Measurements from ENCODE around the gene IGSF9. TPM values are rescaled to one million over a fixed set of nuclear protein-coding genes. Genes with fewer than 3 reads are reported as not detected.
A peak's percentile ranks its signal among the peaks of the same experiment; 100 is the strongest.

IGSF9 gene
- total RNA-seq, 1 donor from 2014 or later, result 8.4 TPM

DNA sequence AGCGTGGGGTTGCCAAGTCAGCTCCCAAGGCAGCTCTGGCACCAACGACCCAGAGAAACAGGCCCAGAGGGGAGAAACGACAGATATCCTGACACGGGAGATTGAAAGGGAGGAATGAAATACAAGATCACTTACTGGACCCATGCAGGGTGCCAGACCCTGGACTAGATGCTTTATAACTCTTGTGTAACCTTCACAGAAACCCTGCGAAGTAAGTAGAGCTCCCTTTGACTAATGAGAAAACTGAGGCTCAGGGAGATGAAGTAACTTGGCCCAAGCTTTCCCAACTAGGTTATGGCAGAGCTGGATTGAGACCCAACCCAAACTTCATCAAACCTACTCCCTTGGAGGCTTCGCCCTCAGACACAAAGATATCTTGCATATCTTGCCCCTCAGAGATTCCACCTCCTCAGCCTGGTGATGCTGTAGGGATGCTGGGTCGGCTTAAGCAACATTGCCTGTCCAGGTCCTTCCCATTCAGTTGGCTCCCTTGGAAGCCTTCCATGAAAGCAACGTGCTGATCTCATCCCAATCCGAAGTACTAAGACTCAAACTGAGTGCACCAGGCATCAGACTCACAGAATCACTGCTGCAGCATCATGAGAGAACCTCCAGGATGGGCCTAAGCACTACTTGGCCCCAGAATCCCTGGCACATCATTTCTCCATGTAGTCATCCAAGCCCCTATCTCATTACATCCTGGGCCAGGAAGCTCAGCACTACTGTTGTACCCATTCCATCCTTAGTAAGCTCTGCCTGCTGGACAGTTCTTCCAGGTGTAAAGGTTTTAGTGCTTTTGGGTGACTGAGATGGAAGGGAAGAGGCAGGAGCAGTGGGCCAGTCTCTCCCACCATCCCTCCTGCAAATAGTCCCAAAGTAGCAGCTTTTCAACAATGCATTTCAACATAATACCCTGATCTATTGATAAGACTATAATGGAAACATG lies 1.1 kb upstream of the IGSF9 start:
- no peak for DNase-seq

DNA sequence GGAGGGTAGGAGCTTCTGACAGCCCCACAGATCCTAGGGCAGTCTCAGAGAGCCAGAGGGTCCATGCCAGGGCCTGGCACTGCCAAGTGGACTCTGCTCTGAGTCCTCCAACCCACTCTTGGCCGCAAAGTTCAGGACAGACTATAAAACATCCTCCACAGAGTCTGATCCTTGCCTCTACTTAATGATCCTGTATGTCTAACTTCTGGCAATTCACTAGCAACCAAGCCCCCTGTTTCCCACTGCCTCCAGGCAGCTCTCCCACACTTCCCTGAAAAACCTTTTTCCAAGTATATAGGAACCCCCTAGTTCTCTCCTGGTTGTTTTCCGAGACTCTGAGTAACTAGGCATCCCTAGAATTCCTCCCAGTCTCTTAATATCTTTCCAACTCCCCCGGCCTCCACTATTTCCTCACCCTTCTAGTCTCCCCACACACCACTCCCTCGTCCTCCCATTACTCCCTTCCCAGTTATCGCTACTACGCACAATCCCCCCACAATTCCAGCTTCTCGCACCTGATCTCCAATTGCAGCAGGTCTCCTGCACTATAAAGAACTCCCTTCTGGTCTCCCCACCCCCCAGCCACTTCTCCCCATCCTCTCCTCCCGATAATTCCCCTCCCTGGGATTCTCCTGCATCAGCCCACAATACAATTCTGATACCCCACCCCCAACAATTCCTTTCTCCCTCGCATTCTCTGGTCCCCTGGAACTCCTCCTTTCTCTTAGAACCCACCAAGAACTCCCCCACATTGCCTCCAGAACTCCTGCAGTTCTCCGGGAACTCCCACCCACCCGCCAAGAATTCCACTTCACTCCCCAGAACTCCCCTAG lies 574 bp downstream of the IGSF9 start:
- DNase-seq, result no peak

DNA sequence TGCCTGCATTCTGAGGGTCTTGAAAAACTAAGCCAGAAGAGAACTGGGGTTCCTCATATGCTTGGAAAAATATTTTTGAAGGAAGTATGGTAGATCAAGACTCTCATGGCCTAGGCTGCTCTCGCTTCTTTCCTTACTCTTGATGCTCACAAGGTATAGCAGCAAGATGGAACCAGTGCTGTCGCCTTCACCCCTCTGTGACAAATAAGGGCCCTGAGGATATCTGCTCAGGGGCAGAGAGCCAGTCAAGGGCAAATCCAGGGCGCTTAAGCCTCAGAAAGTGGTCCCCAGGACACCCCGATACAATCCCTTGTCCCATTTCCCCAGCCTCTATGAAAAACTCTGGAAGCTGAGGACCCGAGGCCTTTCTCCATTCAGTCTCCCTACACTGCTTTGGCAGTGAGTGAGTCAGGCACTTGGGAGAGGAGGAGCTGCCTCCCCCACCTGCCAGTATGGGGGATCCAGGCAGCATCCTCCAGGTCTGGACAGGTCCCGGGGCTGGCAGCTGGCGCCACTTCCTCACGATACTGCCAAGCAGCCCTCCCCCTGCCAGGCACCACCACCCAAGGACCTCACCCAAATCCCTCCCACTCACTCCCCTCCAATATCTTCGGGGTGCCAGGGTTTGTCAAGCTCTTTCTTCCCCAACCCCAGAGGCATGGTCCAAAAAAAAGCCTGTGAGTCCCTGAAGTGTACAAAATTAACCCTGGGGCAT lies 1.3 kb downstream of the IGSF9 start:
- DNase-seq, result no peak

DNA sequence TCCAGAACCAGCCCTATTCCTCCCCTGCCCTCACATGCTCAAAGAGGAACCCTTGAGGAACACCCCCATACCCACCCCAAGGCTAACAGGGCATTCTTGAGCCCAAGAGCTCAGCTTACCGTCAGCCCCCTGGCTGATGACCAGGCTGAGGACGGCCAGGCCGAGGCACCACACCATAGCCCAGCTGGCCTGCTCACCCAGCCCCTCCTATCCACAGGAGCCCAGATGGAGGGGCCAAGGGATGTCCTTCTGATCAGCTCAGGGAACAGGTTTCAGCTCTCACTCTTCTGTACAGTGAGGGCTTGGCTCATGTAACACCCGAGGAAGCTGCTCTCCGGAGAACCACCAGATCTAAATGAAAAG lies 2.2 kb downstream of the IGSF9 start:
- no peak for DNase-seq

DNA sequence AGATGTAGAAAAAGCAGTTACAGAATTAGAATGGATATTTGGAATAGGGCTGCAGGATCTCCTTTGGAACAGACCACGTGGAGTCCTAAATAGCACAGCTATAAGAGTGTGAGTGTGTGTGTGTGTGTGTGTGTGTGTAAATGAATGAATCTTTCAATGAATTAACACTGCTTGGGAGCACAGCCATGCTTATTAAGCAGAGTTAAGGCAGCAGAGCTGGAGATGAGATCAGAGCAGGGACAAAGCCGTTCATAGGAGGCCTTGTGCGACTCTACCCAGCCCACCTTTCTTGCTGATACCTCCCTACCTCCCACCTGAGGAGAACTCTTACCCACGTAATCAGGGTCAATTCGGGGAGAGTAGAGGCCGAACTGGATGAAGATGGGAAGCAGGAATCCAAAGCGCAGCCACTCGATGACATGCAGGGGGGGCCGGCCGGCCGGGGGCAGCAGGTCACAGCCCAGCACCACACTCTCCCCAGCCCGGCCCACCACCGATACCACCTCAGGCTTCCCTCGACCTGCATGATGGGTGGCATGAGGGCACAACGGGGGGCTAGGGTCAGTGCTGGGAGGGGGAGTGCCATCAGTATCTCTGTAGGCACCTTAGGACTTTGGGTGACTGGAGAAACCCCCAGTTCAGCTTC lies 2.7 kb downstream of the IGSF9 start:
- no peak for DNase-seq

DNA sequence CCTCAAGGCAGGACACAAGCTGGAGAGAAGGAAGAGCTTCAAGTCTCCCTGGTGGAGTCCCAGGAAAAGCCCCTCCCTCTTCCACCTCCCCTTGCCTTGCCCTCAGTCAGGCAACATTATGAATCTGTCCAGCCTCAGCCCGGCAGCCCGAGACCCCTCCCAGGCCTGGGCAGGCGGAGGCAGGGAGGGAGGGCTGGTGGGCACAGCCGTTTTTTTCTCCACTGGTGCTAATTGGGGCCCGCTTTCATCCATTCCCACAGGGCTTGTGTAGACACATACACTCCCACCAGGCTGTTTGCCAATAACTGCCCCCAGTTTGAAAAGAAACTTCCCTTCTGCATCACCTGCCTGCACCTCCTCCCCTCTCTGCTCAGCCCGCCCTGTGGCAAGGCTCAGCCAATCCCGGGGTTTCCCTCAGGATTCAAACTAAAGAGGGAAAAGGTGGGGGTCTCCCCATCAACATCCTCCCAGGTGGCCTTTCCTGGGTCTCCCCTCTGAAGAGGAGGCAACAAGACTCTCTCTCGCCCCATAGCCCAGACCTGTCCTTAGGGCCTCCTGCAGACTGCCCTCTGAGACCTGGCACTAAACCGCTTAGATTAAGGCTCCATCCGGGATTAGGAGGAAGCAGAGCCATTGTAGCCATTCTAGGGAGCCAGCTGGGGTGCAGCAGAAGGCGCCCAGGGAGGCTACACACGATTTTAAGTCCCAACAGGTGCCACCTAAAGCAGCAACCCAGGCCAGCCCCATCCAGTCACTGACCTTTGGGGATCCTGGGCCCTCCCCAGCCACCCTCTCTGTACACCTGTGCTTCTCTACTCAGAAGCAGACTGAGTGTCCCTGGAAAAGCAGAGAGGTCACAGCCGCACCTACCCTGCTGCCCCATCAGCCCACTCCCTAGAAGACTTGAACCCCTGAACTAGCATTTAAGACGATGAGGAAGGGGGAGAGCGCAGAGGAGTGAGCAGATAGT lies 3.5 kb downstream of the IGSF9 start:
- DNase-seq, result no peak

DNA sequence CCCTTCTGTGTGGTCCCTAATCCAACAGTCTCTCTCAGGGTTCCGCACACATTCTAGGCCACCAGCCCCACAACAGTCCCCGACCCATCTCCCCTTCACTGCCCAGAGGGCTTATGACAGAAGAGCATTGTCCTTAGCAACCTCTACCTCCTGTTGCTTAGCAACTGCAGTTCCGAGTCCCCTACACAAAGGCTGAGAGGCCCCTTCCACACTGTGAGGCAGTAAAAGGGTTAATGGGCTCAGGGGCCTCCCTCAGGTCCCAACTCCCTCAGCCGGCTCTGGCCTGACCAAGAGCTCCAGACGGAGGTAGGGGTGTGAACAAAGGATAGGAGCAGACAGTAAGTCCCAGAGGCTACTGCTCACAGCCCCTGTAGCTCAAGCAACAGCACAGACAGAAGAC lies 4.3 kb downstream of the IGSF9 start:
- no peak for DNase-seq

DNA sequence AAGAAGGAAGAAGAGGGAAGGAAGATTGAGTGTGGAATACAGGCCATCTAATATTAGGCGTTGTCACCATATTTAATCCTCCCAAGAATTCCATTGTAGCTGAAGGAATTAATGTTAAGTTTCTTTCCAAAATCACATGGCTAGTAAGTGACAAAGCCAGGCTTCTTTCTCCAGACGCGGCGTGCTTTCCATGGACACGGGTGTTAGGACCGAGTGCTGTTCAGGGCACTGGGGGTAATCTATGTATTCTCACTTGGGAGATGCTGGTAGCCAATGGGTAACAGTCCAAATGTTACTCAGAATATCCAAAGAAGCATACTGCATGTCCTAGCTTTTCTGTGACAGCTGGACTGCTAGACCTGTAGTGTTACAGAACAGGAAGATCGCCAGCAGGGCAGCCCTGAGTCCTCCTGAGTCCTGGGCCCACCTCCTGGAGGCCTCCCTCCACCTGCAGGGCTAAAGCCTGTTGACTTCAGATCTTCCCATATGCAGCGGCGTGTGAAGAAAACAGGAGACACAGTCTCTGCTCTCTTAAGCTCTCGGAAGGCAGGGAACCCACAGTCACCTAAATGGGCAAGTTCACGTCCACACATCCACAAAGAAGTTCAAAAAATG lies 5.3 kb downstream of the IGSF9 start:
- no peak for DNase-seq

DNA sequence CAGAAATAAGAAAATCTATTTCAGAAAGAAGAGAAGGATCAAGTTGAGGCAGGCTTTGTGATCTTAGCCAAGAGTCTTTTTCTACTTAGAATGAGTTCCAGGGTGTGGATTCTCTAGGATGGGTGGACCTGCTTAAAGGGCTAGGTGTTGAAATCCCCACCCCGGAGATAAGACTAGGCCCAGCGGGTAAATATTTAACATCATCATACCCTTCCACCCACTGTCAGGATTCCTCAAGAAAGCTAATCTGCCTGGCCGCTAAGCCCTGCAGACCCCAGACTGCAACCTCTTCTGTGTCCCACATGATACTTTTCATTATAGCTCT lies 5.8 kb downstream of the IGSF9 start:
- DNase-seq, result no peak

DNA sequence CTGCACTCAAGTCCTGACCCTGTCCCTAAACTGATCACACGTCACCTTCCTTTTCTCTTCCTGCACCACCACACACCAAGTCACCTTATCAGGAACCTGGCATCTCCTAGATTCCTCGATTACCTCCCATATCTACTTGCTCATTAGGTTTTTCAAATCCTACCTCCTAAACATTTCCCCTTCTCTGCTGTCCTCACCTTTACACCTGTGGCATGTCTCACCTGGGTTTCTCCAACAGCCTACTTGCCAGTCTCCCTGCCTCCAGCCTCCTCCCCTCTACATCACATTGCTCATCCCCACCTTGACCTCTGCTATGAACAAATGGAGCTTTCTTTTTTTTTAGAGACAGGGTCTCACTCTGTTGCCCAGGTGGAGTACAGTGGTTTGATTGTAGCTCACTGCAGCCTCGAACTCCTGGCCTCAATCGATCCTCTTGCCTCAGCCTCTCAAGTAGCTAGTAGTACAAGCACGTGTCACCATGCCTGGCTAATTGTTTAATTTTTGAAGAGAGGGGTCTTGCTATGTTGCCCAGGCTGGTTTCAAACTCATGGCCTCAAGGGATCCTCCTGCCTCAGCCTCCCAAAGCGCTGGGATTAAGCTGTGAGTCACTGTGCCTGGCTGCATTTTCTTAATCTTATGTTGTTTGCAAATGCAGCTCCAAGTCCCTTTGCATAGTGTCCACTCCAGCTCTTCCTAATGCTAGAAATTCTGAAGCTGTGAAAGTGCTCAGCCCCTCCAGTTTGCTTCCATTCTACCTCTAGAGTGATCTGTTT lies 6.3 kb downstream of the IGSF9 start:
- no peak for DNase-seq

DNA sequence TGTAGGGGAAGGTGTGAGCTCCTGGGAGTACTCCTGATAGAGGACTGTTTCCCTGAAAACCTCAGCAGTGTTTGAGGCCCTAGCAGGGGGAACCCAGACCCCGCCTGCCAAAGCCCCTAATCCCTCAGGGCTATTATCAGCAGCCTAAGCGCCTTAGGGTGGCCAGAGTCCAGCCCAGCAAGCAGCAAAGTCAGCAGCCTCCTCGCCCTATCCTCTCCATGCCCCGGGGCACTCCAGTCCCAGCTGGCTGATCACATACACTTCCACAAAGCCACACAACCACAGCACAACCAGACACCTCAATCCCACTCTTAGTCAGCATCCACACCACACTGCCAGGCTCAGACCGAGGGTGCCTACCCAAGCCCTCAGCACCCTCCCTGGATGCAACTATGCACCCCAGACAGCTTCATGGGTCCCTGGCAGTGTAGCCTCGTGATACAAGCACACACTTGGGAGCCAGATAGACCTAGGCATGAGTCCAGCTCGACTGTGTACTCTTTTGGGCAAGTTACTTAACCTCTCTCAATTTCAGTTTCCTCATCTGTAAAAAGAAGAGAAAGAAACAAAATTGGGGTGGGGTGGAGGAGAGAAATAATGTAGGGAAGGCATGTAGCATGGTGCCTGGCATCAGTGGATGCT lies 7.1 kb downstream of the IGSF9 start:
- no peak for DNase-seq

DNA sequence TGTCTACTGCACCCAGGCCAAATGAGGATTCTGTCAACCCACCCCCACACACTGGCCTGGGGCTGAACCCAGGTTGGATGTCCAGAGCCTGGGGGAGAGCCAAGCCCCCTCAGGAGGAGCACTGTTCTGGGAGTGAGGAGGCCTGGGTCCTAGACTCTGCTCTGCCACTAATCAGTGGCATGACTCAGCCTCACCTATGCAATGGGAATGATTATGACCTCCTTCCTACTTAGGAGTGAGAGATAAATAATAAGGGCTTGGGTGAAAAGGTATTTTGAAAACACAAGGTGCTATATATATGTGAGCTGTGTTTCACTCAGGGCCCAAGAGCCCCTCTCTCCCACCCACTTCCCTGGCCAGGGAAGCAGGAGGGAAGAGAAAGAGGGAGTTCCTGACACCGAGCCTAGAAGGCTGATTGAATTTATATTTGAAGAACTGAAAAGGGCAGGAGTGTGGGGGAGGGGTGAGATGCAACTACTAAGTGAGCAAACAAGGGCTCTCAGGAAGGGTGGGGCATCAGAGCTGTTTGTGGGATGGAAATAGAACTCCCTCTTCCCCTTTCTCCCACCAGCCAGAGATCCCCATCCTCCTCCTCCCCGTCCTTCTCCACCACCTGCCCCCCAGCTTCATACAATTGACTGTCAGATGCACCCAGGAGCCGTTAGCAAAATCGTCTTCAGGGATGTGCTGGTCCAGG lies 8.2 kb downstream of the IGSF9 start:
- DNase-seq, result no peak

DNA sequence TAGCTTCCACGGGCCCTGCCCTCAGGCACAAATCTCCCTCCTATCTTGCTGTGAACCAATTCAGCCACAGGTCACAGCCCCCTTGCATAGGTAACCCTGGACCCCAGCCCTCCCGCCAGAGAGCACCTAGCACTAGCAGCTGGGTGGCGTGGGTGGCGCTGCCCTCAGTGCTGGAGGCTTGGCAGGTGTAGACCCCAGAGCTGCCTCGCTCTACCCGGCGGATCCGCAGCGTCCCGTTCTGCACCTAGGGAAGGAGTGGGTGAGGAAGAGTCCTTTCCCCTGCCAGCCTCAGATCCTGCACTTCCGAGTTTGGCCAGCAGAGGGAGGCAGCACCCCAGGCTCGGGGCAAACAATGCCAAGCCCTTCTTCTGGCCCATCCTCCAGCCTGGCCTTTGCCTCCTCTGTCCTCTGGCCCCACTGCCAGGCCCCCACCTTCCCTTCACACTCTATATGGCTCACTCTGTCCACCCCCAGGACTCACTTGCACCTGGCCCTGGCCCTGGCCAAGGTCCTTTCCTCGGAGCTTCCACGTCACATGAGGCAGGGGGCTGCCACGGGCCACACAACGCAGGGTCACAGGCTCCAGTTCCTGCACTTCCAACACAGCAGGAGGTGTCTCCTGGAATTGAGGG lies 9.0 kb downstream of the IGSF9 start:
- DNase-seq, result no peak

DNA sequence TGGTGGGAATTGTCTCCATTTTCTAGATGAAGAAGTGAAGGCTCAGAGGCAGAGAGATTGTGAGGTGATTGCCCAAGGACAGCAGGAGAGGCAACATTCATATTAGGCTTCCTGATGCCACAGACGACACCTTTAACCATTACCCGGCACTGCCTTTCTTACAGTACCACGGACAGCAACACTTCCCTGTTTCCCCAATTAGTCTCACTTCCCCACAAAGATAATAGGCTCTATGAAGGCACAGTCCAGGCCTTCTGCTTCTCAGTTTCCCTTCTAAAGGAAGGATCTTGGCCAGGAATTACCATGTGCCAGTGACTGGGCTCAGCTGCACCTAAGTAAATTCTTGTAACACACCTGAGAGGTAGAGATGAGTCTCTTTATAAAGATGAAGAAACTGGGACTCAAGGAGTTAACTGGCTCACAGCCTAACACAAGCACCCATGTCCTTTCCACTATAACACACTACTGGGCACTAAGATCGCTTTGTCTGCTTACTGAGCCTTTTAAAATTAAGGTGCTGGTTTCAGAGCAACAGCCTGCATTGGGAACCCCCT lies 9.6 kb downstream of the IGSF9 start:
- DNase-seq, result peak; percentile 8

DNA sequence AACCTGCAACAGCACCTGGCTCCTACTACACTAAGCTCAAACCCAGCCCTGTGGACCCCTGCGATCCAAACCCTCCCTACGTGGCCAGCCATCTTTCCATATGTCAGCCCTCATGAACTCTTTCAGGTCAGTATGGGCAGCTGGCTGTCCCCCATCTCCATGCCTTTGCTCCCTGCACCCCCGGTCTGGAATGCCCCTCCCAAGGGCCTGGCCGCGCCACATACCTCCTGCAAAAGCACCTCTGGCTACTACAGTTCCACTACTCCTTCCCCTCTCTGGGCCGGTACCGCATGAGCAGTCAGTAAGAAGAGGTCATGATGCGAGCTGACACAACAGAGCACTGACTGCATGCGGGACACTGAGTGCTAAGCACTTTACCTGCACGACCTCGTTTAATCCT lies 10.1 kb downstream of the IGSF9 start:
- DNase-seq, result no peak

DNA sequence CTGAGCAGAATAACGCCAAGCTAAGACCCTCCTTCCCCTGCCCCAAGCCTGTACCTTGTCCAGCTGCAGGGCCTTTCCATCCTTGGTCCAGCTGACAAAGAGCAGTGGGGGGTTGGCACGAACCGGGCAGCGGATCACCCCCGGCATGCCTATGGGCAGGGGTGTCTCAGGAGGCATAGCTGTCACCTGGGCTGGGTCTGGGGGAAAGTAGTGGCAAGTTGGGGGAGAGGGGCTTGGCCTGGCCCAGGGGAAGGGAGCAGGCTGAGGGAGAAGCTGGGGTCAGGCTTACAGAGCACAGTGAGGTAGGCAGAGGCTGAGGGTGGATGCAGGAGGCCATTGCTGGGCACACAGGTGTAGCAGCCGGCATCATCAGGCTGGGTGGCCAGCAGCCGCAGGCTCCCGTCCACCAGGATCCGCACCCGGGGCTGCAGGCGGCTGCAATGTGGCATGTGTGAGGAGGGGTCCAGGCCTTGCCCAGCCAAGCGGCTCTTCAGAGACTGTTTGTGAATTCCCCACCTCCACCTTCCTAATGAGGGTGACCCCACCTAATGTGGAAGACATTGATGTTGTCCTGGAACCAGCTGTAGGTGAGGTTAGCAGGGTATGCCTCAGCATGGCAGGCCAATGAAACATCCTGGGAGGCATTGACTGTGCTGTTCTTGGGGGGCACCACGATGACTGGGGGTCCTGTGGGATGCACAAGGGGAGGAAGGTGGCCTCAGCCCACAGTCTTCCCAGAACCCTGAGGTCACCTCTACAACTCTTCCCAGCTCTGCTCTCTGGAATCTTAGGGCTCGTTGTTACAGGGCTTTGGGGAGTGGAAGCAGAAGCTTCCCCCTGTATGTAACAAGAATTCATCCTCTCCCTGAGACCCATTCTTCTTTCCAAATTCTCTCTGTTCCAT lies 11.0 kb downstream of the IGSF9 start:
- DNase-seq, result no peak

DNA sequence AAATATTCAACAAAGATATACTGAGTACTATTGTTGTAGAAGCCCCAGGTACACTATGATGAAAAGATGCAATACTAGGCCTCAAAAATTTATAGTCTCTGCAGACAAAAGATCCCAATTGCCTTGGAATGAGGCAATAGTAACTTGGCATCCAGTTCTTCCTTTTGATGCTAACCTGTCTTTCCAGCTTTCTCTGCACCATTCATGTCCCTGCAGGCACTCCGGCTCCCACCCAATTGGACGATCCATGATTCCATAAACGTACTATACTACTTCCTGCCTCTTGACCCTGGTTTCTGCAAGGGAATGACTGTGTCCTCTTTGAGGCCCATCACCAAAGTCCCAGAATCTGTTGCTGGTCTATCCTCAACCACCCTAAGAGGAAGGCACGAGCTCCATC lies 12.1 kb downstream of the IGSF9 start:
- peak; percentile 19 for DNase-seq

Measured in skin of body (tissue), 2 donors.